ENCODE data around the gene CNKSR1.
A peak's percentile ranks its signal among the peaks of the same experiment; 100 is the strongest.

CNKSR1 gene

DNA sequence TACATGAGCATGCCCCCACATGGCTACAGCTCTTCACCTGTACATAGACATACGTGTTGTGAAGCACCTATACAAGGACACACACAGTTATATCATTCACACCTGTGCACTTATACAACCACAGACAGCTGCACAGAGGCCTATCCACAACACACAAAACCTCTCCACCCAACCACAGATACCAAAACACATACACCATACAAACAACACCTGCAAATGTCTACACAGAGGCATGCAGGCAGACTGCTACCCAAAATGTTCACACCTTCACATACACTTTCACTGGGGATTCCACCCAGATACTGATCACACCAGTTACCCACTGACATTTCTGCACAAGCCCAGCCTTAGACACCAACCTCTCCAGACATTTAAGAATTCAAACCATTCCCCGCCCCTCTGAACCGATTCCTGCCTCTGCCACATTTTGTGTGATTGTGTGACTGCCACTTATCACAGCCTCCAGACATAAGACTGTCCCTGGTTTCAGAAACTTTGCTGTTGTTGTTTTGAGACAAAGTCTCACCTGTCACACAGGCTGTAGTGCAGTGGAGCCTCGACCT, 10.5 kb upstream of the CNKSR1 start:
- no peak overlapping the region for H3K27ac ChIP-seq
- H4K20me1 ChIP-seq (ENCODE audit: insufficient read depth), result no peaks in the 10 kb centered on the region
- no peaks in the 10 kb centered on the region for H3K36me3 ChIP-seq (ENCODE audit: insufficient read depth)
- TF ChIP-seq, protein P1, sequence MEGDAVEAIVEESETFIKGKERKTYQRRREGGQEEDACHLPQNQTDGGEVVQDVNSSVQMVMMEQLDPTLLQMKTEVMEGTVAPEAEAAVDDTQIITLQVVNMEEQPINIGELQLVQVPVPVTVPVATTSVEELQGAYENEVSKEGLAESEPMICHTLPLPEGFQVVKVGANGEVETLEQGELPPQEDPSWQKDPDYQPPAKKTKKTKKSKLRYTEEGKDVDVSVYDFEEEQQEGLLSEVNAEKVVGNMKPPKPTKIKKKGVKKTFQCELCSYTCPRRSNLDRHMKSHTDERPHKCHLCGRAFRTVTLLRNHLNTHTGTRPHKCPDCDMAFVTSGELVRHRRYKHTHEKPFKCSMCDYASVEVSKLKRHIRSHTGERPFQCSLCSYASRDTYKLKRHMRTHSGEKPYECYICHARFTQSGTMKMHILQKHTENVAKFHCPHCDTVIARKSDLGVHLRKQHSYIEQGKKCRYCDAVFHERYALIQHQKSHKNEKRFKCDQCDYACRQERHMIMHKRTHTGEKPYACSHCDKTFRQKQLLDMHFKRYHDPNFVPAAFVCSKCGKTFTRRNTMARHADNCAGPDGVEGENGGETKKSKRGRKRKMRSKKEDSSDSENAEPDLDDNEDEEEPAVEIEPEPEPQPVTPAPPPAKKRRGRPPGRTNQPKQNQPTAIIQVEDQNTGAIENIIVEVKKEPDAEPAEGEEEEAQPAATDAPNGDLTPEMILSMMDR (conservative IDR thresholded peaks at IDR 0.05; ENCODE audit: low read depth, low read length), result no peak
- no peaks in the 10 kb centered on the region for H3K79me2 ChIP-seq (ENCODE audit: insufficient read depth, low read depth)
- peaks cover 45% of the 10 kb centered on the region for H3K27me3 ChIP-seq (ENCODE audit: insufficient read depth, low read depth)
- no peak overlapping the region for H3K4me3 ChIP-seq (IDR thresholded peaks at IDR 0.05; ENCODE audit: insufficient read depth, low read depth, low read length)
- peaks cover 29% of the 10 kb centered on the region for H3K4me1 ChIP-seq (ENCODE audit: low read depth, poor library complexity, severe bottlenecking)
- peak overlapping the region; percentile 17 for H3K4me2 ChIP-seq
- no peak overlapping the region for H3K9ac ChIP-seq
- H2AFZ ChIP-seq (ENCODE audit: low read depth), result no peak overlapping the region

DNA sequence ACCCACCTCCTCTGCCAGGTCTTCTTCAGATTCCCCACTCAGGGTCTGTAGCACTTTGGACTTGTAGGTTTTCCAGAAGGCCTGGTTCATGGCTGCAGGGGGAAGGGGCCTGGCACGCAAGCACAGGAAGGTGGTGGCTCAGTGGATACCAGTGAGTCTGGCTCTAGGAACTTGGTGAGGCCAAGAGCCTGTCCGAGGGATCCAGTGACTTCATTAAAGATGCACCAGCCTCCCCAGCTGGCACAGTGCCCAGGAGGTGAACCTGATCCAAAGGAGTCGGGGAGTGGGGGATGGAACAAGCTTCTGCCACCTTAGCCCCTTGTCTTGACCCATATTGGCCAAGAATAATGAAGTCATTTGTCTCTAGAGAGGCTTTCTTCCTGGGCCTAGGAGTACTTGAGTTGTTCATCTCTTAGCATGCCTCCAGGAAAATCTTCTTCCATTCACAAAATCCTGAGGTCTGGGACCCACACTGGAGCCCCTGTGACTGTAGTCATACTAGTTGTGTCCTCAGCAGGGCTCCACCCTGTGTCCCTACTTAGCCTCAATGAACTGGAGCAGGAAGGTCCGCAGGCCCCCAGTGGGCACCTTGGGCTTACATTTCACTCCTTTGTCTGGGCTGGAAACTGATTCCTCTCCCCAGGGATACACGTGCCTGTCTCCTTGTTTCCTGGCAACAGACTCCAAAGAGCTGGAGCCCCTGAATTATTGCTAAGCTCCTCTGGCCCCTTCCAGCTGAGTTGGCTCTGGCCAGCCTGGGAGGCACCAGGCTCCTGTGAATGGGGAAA, 8.7 kb upstream of the CNKSR1 start, which contains the start of gene C1orf232:
C1orf232 (minus strand) TSS at position 554 of the 788 bp plus-strand sequence; CDS start at position 90, 464 bp downstream.
- TF ChIP-seq, protein P1 (conservative IDR thresholded peaks at IDR 0.05; ENCODE audit: low read depth, low read length), result no peak
- Histone ChIP-seq H3K36me3 (ENCODE audit: insufficient read depth) (no peaks in the 10 kb centered on the region), H3K27ac (peak within 1 kb of the TSS; percentile 37), H3K79me2 (ENCODE audit: insufficient read depth, low read depth) (no peaks in the 10 kb centered on the region), H4K20me1 (ENCODE audit: insufficient read depth) (no peaks in the 10 kb centered on the region), H3K4me3 (IDR thresholded peaks at IDR 0.05; ENCODE audit: insufficient read depth, low read depth, low read length) (peak within 1 kb of the TSS; percentile 74), H3K27me3 (ENCODE audit: insufficient read depth, low read depth) (peaks cover 31% of the 10 kb centered on the region), H2AFZ (ENCODE audit: low read depth) (peak within 1 kb of the TSS; percentile 89), H3K4me1 (ENCODE audit: low read depth, poor library complexity, severe bottlenecking) (peaks cover 29% of the 10 kb centered on the region), H3K4me2 (peak within 1 kb of the TSS; percentile 3; the same call in 1 of the 2 replicates), H3K9ac (peak within 1 kb of the TSS; percentile 95)

DNA sequence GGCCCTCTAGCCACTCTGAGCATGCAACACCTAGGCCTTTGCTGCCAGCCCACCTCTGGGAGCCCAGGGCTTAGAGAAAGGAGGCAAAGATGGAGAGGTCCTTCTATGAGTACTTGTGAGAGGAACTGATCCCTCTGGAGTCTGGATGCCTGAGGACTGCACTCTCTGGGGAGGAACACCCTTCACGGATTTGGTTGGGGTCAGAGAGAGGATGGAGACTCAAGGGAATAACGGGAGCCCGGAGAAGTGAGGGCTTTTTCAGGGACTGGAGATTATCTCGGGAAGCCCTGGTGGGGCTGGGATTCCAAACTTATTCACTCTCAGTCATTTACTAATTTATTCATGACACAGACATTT, 8.1 kb upstream of the CNKSR1 start:
- no peak overlapping the region for H3K9ac ChIP-seq
- H3K4me1 ChIP-seq (ENCODE audit: low read depth, poor library complexity, severe bottlenecking), result peaks cover 29% of the 10 kb centered on the region
- H4K20me1 ChIP-seq (ENCODE audit: insufficient read depth), result no peaks in the 10 kb centered on the region
- TF ChIP-seq, protein P1 (conservative IDR thresholded peaks at IDR 0.05; ENCODE audit: low read depth, low read length), result no peak
- H3K4me2 ChIP-seq, result peak overlapping the region; percentile 3; the same call in 1 of the 2 replicates
- no peaks in the 10 kb centered on the region for H3K36me3 ChIP-seq (ENCODE audit: insufficient read depth)
- H2AFZ ChIP-seq (ENCODE audit: low read depth), result peak overlapping the region; percentile 89
- H3K27me3 ChIP-seq (ENCODE audit: insufficient read depth, low read depth), result peaks cover 27% of the 10 kb centered on the region
- H3K27ac ChIP-seq, result no peak overlapping the region
- H3K79me2 ChIP-seq (ENCODE audit: insufficient read depth, low read depth), result no peaks in the 10 kb centered on the region
- H3K4me3 ChIP-seq (IDR thresholded peaks at IDR 0.05; ENCODE audit: insufficient read depth, low read depth, low read length), result no peak overlapping the region

DNA sequence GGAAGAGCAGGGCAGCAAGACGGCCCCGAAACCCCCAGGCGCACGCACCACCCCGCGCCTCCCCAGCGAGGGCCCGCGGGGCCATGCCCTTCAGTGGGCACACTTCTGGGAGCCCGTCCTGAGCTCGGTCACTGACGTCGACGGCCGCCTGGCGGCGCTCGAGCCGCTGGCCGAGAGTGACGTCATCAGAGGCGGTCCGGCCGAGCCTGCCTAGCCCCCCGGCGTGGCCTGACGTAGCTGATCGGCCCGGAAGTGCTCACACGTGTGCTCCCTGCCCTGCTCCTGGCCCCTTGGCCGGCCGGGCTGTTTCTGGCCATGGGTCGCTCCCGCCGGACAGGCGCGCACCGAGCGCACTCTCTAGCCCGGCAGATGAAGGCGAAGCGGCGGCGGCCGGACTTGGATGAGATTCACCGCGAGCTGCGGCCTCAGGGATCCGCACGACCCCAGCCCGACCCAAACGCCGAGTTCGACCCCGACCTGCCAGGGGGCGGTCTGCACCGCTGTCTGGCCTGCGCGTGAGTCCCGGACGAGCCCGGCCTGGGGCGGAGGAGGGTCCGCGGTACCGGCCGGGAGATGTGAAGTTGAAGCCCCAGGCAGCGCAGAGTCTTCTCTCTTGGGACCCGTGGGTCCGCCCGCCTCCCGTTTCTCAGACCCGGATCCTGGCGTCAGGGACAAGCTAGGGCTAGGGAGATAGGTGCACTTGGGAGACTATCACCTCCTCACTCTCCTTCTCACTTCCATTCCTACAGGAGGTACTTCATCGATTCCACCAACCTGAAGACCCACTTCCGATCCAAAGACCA, 7.4 kb upstream of the CNKSR1 start, which contains the start of gene ZNF593:
ZNF593 (plus strand) TSS at position 240 of the 803 bp plus-strand sequence; CDS start at position 316, 76 bp downstream.
- Histone ChIP-seq H3K4me1 (ENCODE audit: low read depth, poor library complexity, severe bottlenecking) (peaks cover 29% of the 10 kb centered on the region), H3K36me3 (ENCODE audit: insufficient read depth) (no peaks in the 10 kb centered on the region), H3K79me2 (ENCODE audit: insufficient read depth, low read depth) (no peaks in the 10 kb centered on the region), H3K9ac (peak within 1 kb of the TSS; percentile 95), H4K20me1 (ENCODE audit: insufficient read depth) (no peaks in the 10 kb centered on the region), H2AFZ (ENCODE audit: low read depth) (peak within 1 kb of the TSS; percentile 89), H3K4me2 (peak within 1 kb of the TSS; percentile 94), H3K27ac (peak within 1 kb of the TSS; percentile 37), H3K4me3 (IDR thresholded peaks at IDR 0.05; ENCODE audit: insufficient read depth, low read depth, low read length) (peak within 1 kb of the TSS; percentile 78), H3K27me3 (ENCODE audit: insufficient read depth, low read depth) (peaks cover 21% of the 10 kb centered on the region)
- TF ChIP-seq, protein P1 (conservative IDR thresholded peaks at IDR 0.05; ENCODE audit: low read depth, low read length), result peak; percentile 77

Measured in KMS-11 (cell line).